HUDEP-2 (cell line): ENCODE measurements around the gene GPR183.

Experiments used
- DNase-seq, 76 experiments: peaks; one replicate each; lab custom pipeline; 2025; ENCODE audit not compliant: unreplicated experiment in 76 of 76; lab: John Stamatoyannopoulos, UW

The GPR183 gene

GRCh38 chr13:99275093-99275469 lies 32.1 kb downstream of the GPR183 start:
- no peak for DNase-seq

- no peak for DNase-seq
Observed at GRCh38 chr13:99273128-99273527, 34.1 kb downstream of the GPR183 start.

DNA sequence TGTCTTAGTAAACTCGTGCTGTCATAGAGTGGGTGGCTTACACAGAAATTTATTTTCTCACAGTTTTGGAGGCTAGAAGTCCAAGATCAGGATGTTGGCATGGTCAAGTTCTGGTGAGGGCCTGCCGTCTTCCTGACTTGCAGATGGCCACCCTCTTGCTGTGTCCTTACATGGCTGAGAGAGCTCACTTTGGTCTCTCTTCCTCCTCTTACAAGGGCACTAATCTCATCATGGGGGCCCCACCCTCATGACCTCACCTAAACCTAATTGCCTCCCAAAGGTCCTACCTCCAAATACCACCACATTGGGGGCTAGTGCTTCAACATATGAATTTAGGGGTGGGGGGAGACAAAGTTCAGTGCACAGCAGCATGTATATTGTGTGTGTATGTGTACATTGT lies 34.7 kb downstream of the GPR183 start:
- no peak for DNase-seq

DNA sequence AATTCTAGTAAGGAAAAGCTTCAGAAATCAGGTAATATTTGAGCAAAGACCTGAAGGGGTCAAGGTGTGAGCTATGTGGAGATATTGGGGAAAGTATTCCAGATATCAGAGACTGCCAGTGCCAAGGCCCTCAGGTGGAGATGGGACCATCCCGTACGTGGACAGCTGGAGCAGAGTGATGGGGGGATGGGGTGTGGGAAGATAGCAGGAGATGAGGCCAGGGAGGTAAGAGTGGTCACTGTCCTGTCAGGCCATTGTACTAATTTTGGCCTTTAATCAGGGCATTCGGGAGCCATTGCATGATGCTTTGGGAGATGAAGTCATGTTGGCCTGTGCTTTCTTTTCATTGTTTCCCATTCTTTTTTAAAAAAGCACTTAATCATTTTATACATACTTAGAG lies 36.0 kb downstream of the GPR183 start:
- DNase-seq = no peak

DNA sequence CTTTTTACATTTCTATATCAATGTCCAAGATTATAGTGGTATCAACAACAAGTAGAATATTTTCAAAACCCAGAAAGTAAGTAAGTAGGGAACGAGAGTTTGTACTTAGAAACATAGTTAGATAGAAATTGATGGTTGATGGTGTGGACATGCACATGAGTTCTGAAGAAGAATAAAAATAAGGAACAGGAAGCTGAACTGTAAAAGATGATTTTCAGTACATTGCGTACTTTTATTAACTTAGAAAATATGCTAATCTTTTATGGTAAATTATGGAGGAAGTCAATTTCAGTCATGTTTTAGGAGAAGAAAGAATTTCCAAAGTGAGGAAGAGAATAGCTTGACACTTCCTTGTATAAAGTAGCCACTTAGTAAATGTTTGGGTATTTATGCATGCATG lies 36.7 kb downstream of the GPR183 start:
- DNase-seq = no peak

DNA sequence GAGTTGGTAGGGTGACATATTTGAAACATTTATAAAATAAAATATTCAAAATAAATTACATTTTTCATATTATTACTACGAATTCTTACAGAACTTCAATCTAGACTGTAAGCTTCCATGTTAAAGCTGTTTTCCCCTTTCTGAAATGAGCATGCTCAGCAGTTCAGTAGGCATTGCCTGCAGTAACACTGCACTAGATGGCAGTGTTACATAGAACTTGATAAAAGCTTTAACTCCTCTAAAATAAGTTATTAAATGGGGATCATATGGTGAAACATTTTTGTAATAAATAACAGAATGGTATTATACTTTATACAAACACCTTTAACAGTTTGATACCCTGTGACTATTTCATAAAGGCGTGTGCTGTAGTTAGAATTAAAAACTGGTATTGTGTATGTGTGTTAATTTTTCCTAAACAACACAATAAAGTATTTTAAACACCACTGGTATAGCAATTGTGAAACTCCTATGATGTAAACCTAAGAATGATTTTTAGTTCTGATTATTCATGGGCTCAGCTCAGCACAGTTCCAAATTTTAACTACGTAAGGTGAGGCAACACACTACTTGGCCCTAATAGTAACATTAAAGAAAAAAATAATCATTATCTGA lies 37.5 kb downstream of the GPR183 start:
- peak in 24 of 76 experiments; percentile 3 to 61 (median 17) for DNase-seq

DNA sequence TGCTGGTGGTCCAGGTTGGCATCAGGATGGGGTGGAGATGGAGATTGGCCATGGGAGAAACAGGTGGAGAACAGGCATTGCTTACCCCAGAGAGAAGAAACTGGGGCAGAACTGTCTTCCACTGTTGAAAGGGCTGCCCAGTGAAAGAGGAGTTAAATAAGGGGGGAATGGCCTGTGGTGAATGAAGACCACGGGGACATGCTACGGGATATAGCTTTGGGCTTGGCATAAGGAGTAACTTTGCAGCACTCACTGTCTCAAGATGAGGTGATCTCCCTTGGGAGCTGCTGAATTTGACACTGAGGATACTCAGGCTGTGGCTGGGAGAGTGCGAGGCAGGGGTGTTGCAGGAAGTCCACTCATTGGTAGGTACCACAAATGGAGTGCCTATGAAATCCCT lies 38.4 kb downstream of the GPR183 start:
- DNase-seq = no peak

- DNase-seq = peak in 69 of 76 experiments; percentile 6 to 81 (median 45)
Observed at GRCh38 chr13:99267927-99268326, 39.3 kb downstream of the GPR183 start.

DNA sequence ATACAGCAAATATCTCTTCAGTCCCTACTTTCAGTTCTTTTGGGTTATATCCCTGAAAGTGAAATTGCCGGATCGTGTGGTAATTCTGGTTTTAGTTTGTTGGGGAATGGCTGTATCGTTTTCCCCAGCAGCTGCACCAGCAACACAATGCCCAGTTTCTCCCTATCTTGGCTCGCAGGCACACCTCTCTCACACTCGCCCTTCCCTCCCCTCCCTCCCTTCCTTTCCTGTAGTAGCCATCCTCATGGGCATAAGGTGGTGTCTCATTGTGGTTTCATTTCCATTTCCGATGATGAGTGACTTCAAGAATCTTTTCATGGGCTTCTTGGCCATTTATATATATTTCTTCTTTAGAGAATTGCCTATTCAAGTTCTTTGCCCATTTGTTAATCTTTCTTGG lies 40.4 kb downstream of the GPR183 start:
- DNase-seq = peak in 68 of 76 experiments; percentile 3 to 72 (median 34)

- peak in 27 of 76 experiments; percentile 1 to 60 (median 29) for DNase-seq
Observed at GRCh38 chr13:99265821-99266426, 41.3 kb downstream of the GPR183 start.

DNA sequence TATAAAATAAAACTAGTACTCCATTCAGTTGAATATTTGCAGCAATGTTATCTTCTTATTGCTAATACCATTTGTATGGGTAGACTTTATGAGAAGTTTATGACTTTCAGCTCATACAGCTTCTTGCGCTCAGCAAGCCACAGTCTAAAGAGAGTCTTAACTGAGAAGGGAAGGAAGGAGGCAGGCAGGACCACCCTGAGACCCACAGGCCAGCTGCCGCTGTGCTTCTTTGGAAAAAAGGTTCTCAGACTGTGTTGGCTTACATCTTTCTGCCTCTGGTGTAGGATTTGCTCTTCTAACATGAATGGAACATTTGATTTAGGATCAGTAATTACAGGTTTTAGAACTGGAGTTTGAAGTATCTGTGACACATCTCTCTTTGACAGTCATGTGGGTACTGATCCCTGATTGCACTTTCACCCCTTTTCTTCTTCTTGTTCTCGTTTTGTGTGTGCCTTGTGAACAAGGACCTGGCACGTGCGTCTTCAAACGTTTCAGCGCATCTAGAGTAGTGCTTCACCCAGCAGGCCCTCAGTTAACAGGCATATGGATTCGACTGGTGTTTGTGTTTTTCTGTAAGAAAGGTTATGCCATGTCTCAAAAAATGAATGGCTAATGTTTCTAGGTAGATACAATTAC lies 41.9 kb downstream of the GPR183 start:
- DNase-seq = no peak

DNA sequence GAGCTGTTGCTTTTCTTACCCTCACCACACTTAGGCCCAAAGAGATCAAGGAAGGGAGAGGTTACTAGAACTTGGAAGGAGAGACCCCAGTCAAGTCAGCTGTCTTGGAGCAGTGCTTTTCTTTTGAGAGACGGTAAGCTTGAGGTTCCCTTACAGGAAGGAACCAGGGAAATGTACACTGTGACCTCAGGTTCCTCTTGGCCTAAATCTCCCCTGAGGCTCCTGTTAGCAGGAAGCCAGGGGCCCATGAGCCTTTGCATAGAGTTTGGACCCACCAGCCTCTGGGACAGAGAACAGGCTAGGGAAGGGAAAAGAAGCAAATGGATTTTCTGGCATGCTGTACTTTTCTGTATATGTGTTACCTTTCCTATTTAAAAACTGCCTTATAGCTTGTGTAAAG lies 43.1 kb downstream of the GPR183 start:
- DNase-seq = no peak

DNA sequence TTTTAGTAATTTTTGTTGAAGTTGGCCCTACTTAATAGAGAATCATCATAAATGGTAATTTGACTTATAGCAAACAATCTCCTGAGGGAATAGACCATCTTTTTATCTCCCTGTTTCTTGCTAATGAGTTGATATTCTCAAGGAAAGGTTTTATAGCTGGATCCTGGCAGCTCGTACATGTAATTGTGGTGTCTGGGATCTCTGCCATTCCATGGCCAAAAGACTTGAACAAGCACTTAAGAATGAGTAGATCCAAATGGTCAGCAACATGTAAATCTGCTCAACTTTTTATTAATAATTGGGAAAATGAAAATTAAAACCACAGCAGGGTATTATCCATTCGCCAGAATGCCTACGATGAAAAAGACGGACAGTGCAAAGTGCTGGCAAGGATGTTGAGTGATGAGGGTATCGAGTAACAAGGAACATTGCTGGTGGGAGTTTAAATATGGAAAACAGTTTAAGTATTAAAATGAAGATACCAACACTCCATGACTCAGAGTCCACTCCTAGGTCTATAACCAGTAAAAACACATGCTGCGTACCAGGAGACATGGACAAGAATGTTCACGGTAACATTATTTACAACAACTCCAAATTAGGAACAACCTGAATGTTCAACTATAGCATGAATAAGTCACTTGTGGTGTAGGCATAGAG lies 43.9 kb downstream of the GPR183 start:
- DNase-seq = no peak

- DNase-seq = peak in 1 of 76 experiments; percentile 4
Observed at GRCh38 chr13:99261059-99261458, 46.1 kb downstream of the GPR183 start.

GRCh38 chr13:99260216-99260615 lies 47.0 kb downstream of the GPR183 start:
- DNase-seq = no peak

GRCh38 chr13:99258946-99259345 lies 48.3 kb downstream of the GPR183 start:
- DNase-seq = no peak

GRCh38 chr13:99258210-99258860 lies 48.9 kb downstream of the GPR183 start, which contains the start of gene GPR18:
Gene GPR18 (minus strand): TSS chr13:99258379. CDS start chr13:99255872, 2,507 bp downstream.
- DNase-seq = no peak

DNA sequence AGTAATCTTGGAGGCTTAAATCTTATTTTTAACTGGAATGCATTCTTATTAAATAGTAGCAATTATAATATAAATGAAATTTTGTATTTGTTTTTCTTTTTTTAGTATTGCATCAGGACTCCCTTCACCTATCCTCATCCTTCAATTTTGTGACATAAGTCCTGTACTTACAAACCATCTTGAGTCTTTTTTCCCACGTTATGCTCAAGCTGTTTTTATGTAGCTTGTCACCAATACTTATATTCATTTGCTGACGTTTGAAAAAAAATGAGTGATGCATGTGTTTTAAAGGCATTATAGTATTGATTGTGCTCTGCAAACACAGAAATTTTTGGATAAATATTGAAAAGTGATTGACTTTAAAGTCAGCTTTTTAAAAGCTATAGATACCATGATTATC lies 49.9 kb downstream of the GPR183 start:
- no peak for DNase-seq

DNA sequence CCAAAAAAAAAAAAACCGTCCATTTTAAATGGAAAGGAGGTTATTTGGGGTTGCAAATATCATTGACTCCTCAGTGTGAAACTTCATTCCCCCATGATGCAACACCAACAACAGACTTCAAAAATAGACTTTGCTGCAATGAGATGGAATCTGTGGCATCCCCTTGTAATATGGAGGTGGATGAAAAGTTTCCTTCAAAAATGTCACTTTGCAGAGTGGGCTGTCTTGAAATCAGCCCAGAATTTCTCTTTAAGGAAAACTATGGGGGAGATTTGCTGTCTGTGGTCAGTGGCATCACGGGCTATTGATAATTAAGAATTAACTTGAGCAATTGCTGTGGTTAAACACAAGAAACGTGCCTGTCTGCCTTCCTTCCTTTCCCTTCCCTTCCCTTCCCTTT lies 50.5 kb downstream of the GPR183 start:
- DNase-seq = no peak

DNA sequence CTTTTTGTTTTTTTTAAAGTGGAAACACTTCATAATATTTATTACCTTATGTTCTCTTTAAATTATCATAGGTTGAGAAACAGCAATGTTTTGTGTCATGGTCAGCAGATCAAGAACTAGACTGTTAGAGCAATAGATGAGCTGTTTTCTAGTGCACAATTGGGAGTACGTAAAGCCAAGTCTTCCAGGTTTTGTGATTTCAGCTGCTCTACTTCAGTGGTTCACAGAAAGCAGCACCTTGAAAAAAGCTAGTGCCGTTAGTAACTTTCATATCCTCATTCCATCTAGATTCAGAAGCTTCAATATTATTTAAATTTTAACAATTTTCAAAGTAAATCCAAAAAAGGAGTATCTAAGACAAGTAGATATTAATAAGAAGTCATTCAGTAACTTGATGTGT lies 50.9 kb downstream of the GPR183 start:
- no peak for DNase-seq

DNA sequence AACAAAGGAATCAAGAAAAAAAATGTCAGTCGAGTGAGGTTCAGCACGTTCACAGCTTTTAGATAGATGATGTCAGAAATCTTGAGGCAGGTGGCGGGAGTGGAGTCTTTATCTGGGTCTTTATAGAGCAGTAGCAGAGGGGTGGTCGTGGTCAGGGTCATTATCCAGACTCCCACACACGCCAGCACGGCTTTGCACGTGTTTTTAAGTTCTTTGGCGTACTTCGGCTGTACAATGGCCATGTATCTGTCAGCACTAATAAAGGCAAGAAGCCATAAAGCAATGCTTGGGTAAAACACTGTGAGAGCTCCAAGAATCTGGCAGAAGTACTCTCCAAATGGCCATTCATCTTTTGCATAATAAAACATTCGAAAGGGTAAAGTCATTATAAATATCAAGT lies 51.9 kb downstream of the GPR183 start:
- no peak for DNase-seq
